Measurements from ENCODE around the gene RGL3. TPM values are rescaled to one million over a fixed set of nuclear protein-coding genes. Genes with fewer than 3 reads are reported as not detected.

RGL3 gene
- total RNA-seq, 2 experiments from 2014 or later = 0.49 TPM; not detected in 1

GRCh38 chr19:11370744-11371143, 48.4 kb downstream of the RGL3 start:
- H3K79me2 ChIP-seq (ENCODE audit: insufficient read depth, low read depth, low read length) = peaks cover 3% of the 10 kb centered on the region
- H3K27ac ChIP-seq (ENCODE audit: low read depth, low read length, poor library complexity, severe bottlenecking) = no peak overlapping the region
- CTCF ChIA-PET (ENCODE audit: unreplicated experiment) = no interaction called here
- H3K4me3 ChIP-seq (ENCODE audit: low read depth, low read length, poor library complexity, severe bottlenecking) = no peak overlapping the region
- peaks cover 13% of the 10 kb centered on the region for H3K4me1 ChIP-seq (ENCODE audit: insufficient read depth, low read length, poor library complexity, severe bottlenecking)
- no peaks in the 10 kb centered on the region for H3K9me3 ChIP-seq (ENCODE audit: low read length)
- no peaks in the 10 kb centered on the region for H3K9me2 ChIP-seq (ENCODE audit: insufficient read depth, low read length)
- POLR2A ChIA-PET = no interaction called here
- no peaks in the 10 kb centered on the region for H4K20me1 ChIP-seq (ENCODE audit: insufficient read depth, low read length)
- no peak for DNase-seq (ENCODE audit: low spot score)
- H2AFZ ChIP-seq (ENCODE audit: low read length) = no peak overlapping the region
- H3K4me2 ChIP-seq (ENCODE audit: low read length) = no peak overlapping the region
- intact Hi-C loops (cut with micrococcal nuclease; ENCODE audit: unreplicated experiment) = no loop called here
- H3K36me3 ChIP-seq (ENCODE audit: insufficient read depth, low read length) = peaks cover 7% of the 10 kb centered on the region
- no TSS peak for BruUV-seq (replicated peaks)
- no peak for TF ChIP-seq EZH2phosphoT487 (IDR thresholded peaks at IDR 0.05; ENCODE audit: borderline replicate concordance, low read depth, low read length)
- TF ChIP-seq, protein P1, sequence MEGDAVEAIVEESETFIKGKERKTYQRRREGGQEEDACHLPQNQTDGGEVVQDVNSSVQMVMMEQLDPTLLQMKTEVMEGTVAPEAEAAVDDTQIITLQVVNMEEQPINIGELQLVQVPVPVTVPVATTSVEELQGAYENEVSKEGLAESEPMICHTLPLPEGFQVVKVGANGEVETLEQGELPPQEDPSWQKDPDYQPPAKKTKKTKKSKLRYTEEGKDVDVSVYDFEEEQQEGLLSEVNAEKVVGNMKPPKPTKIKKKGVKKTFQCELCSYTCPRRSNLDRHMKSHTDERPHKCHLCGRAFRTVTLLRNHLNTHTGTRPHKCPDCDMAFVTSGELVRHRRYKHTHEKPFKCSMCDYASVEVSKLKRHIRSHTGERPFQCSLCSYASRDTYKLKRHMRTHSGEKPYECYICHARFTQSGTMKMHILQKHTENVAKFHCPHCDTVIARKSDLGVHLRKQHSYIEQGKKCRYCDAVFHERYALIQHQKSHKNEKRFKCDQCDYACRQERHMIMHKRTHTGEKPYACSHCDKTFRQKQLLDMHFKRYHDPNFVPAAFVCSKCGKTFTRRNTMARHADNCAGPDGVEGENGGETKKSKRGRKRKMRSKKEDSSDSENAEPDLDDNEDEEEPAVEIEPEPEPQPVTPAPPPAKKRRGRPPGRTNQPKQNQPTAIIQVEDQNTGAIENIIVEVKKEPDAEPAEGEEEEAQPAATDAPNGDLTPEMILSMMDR (conservative IDR thresholded peaks at IDR 0.05; ENCODE audit: low read length) = no peak

- DNase-seq (ENCODE audit: low spot score) = no peak
- ChIA-PET CTCF (ENCODE audit: unreplicated experiment) (no interaction called here), POLR2A (no interaction called here)
- H3K79me2 ChIP-seq (ENCODE audit: insufficient read depth, low read depth, low read length) = no peaks in the 10 kb centered on the region
- H3K9me2 ChIP-seq (ENCODE audit: insufficient read depth, low read length) = no peaks in the 10 kb centered on the region
- no peak overlapping the region for H3K4me2 ChIP-seq (ENCODE audit: low read length)
- intact Hi-C loops (cut with micrococcal nuclease; ENCODE audit: unreplicated experiment) = no loop called here
- H3K9me3 ChIP-seq (ENCODE audit: low read length) = no peaks in the 10 kb centered on the region
- no peaks in the 10 kb centered on the region for H3K4me1 ChIP-seq (ENCODE audit: insufficient read depth, low read length, poor library complexity, severe bottlenecking)
- H3K4me3 ChIP-seq (ENCODE audit: low read depth, low read length, poor library complexity, severe bottlenecking) = no peak overlapping the region
- no peaks in the 10 kb centered on the region for H4K20me1 ChIP-seq (ENCODE audit: insufficient read depth, low read length)
- TF ChIP-seq, protein P1 (conservative IDR thresholded peaks at IDR 0.05; ENCODE audit: low read length) = no peak
- TF ChIP-seq EZH2phosphoT487 (IDR thresholded peaks at IDR 0.05; ENCODE audit: borderline replicate concordance, low read depth, low read length) = no peak
- no peak overlapping the region for H2AFZ ChIP-seq (ENCODE audit: low read length)
- no TSS peak for BruUV-seq (replicated peaks)
- H3K27ac ChIP-seq (ENCODE audit: low read depth, low read length, poor library complexity, severe bottlenecking) = no peak overlapping the region
- H3K36me3 ChIP-seq (ENCODE audit: insufficient read depth, low read length) = peaks cover 5% of the 10 kb centered on the region
Measured at GRCh38 chr19:11367528-11367927, 51.6 kb downstream of the RGL3 start.

DNA sequence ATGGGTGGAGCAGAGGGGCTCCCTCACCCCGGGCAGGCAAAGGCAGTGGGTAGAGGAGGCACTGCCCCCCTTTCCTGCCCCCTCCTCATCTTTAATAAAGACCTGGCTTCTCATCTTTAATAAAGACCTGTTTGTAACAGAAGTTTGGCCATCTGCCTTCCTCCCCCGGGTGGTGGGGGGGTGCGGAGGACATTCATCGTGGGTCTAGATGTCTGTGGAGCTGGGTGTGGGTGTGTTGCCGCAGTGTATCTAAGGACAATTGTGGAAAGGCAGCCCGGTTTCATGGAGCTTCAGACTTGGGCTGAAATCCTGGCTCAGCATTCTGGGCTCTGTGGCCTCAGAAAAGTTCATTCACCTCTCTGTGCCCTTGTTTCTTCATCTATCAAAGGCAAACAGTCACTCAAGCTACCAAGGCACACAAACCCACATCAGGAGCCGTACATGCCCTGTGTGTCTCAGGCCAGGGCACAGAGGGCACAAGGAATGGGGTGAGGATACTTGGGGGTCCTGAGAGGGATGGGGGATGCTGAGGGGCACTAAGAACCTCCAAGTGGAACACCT, 53.5 kb downstream of the RGL3 start:
- no peak overlapping the region for H2AFZ ChIP-seq (ENCODE audit: low read length)
- CTCF ChIA-PET (ENCODE audit: unreplicated experiment) = no interaction called here
- no peak overlapping the region for H3K27ac ChIP-seq (ENCODE audit: low read depth, low read length, poor library complexity, severe bottlenecking)
- H3K4me1 ChIP-seq (ENCODE audit: insufficient read depth, low read length, poor library complexity, severe bottlenecking) = no peaks in the 10 kb centered on the region
- intact Hi-C loops (cut with micrococcal nuclease; ENCODE audit: unreplicated experiment) = no loop called here
- no peaks in the 10 kb centered on the region for H3K9me2 ChIP-seq (ENCODE audit: insufficient read depth, low read length)
- no peaks in the 10 kb centered on the region for H3K9me3 ChIP-seq (ENCODE audit: low read length)
- H3K4me2 ChIP-seq (ENCODE audit: low read length) = no peak overlapping the region
- H3K4me3 ChIP-seq (ENCODE audit: low read depth, low read length, poor library complexity, severe bottlenecking) = no peak overlapping the region
- no peaks in the 10 kb centered on the region for H4K20me1 ChIP-seq (ENCODE audit: insufficient read depth, low read length)
- POLR2A ChIA-PET = interaction anchor here (0.6 kb wide), 1 partner anchor 75 kb away, joined by 3 read pairs; no protein-coding TSS in a partner anchor
- no peaks in the 10 kb centered on the region for H3K79me2 ChIP-seq (ENCODE audit: insufficient read depth, low read depth, low read length)
- BruUV-seq (replicated peaks) = no TSS peak
- TF ChIP-seq, protein P1 (conservative IDR thresholded peaks at IDR 0.05; ENCODE audit: low read length) = no peak
- no peak for TF ChIP-seq EZH2phosphoT487 (IDR thresholded peaks at IDR 0.05; ENCODE audit: borderline replicate concordance, low read depth, low read length)
- peaks cover 5% of the 10 kb centered on the region for H3K36me3 ChIP-seq (ENCODE audit: insufficient read depth, low read length)
- no peak for DNase-seq (ENCODE audit: low spot score)

Data from OCI-LY7 (cell line).